GM19023 (cell line): ENCODE measurements around the gene FBXO45.
"Not testable (repeated sequence)": the region's sequence is repeated elsewhere in the genome, so short reads cannot be mapped to it uniquely, and the experiment has no call there.

Experiments
- ATAC-seq: cut with Tn5 transposase; IDR thresholded peaks from one replicate; pipeline ENCODE4 v1.9.1; 2021; ENCODE audit warnings: mild to moderate bottlenecking, moderate library complexity; ENCODE audit not compliant: unreplicated experiment

The FBXO45 gene, protein sequence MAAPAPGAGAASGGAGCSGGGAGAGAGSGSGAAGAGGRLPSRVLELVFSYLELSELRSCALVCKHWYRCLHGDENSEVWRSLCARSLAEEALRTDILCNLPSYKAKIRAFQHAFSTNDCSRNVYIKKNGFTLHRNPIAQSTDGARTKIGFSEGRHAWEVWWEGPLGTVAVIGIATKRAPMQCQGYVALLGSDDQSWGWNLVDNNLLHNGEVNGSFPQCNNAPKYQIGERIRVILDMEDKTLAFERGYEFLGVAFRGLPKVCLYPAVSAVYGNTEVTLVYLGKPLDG

DNA sequence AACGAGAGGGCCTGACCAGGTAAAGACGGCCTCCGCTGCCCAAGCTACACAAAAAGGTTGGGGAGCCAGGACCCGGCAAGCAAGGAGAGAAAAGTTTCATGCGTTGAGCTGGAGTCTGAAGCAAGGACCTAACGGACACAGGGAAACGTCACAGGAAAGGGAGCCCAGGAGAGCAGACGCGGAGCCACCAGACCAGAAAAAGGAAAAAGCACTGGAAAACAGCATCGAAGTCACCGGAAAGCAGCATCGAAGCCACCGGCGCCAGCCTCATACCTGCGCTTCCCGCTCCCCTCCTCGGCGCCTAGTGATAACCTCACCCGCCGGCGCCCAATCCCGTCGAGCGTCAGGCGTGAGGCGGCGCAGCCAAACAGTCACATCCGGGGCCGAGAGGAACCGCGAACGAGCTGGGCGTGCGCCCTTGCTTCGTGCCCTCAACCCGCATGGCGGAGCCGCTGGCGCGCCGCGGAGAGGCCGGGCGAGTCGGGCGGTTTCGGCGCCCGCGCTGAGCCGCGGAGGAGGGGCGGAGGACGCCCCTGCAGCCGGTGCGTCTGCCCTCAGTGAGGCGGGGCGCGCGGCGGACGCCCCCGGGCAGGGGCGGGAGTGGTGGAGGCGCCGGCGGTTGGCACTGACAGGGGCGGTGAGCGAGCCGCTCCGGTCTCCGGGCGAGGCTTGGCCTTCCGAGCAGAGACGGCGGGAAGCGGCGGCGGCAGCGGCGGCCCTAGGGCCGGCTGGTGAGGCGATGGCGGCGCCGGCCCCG lies at the start of gene FBXO45, which contains the start of gene WDR53:
FBXO45 (plus strand) TSS at position 415 of the 757 bp plus-strand sequence; CDS start at position 740, 325 bp downstream.
WDR53 (minus strand) TSS at position 309 of the 757 bp plus-strand sequence. CDS start 7,079 bp downstream, outside the sequence.
- ATAC-seq = peak; percentile 94

DNA sequence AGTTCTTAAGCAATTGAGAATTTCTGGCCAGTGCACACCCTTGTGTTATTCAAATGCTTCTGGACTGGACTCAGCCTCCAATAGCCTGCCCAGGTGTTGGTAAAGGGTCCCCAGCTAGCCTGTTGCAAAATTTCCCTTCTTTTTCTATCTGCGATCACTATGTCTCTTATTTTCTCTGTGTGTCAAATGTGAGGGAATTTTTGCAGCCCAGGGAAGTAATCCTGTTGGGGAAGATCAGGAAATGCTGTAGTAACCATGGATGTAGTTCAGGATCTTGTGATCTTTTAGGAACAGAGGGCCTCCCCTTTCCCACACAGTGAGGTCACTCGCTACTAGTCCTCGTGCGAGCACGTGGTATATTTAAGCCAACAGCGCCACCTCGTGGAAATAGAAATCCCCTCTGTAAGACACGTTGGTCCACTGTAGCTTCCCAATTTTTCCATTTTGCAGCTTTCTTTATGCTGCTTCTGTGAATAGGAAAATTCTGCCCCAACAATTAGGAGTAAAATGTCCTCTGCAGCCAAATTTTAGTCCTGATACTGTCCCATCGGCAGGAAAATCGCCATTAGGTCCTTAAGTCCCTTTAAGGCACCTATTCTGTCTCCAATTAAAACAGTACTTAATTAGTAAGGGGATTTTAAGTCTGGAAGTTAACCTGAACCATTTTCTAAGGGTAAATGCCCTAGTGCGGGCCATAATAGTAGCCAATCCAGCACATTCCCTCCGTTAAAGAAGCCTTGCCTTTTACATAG lies 49.3 kb upstream of the FBXO45 start:
- ATAC-seq = no peak

DNA sequence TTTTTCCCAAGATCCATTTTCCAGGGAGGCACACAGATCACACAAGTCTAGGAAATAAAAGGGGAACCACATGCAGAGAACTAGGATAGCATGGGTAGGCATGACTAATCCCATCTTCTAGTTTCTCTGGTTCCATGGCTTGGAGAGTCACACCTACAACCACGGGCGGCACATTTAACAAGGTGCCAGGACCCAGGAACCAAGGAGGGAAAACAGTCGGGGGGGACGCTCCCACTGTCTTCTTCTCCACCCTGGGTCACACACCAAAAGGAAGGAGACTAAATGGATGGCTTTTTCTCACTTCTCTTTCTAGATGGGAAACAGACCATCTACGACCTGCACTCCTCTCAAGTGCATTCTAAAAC lies 48.8 kb upstream of the FBXO45 start:
- no peak for ATAC-seq

DNA sequence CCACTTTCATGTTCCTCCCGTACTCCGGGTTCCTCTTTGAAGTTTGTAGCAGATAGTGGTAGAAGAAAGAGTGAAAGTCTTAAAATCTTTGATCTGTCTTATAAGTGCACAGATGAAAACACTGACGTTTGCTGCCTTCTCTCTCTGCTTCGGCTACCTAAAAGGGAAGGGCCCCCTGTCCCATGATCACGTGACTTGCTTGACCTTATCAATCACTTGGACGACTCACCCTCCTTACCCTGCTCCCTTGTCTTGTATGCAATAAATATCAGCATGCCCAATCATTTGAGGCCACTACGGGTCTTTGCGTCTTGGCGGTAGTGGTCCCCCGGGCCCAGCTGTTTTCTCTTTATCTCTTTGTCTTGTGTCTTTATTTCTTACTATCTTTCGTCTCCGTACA lies 47.2 kb upstream of the FBXO45 start:
- not testable (repeated sequence) for ATAC-seq

DNA sequence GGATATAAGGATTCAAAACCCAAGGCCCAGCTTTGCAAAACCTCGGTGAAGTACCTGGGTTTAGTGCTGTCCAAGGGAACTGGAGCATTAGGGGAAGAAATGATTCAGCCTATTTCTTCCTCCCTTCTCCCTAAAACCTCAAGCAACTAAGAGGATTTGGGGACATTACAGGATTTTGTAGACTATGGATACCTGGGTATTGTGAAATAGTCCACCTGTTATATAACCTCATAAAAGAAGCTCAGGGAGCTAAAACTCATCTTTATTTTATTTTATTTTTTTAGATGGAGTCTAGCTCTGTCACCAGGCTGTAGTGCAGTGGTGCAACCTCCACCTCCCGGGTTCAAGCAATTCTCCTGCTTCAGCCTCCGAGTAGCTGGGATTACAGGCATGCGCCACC lies 44.6 kb upstream of the FBXO45 start:
- ATAC-seq = no peak

DNA sequence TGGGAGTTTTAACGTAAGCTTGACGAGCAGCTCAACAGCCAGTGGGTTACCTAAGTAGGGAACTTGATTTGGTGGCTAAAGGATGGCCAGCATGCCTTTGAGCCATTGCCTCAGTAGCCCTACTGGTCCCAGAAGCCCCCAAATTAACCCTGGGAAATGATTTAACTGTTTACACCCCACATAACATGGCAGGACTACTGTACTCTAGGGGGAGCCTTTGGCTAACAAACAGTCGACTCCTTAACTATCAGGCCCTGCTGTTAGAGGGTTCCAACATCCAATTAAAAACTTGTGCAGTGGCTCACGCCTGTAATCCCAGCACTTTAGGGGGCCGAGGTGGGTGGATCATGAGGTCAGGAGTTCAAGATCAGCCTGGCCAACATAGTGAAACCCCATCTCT lies 43.9 kb upstream of the FBXO45 start:
- no peak for ATAC-seq

DNA sequence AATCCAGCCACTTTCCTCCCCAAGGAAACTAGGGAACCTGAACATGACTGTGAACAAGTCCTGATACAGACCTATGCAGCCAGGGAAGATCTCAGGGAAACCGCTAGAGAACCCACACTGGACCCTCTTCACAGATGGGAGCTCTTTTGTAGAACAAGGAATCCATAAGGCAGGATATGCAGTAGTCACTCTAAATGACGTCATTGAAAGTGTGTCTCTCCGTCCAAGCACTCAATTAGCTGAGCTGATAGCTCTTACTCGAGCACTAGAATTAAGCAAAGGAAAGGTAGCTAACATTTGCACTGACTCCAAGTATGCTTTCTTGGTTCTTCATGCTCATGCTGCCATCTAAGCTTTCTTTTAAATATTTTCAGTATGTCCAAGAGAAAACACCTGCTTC lies 43.3 kb upstream of the FBXO45 start:
- ATAC-seq = no peak

DNA sequence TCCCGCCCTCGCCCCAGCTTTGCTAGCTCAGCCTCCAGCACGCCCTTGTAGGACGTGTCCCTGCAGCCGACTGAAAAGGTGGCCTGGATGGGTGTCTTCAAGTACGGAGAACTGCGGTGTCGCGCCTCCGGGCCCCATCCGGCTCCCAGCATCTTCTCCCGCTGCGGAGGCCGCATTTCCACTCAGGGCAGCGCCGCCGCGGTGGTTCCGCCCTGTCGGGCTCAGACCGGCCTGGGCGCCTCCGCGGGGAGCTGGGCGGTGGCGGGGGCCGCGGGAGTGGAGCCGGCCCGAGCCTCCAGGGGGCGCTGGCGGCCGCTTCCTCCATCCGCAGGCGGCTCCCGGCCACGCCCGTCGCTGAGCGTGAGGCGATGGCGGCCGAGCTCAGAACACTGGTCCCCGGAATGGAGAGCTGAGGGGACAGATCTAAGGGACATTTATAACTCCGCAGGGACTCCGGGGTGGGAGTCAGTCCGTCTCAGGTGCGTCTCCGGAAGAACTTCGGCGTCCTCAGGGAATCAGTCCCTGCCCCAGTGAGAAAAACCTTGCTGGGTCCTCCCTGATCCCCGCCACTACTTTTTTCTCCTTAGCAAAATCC lies 39.7 kb upstream of the FBXO45 start:
- ATAC-seq = peak; percentile 64

DNA sequence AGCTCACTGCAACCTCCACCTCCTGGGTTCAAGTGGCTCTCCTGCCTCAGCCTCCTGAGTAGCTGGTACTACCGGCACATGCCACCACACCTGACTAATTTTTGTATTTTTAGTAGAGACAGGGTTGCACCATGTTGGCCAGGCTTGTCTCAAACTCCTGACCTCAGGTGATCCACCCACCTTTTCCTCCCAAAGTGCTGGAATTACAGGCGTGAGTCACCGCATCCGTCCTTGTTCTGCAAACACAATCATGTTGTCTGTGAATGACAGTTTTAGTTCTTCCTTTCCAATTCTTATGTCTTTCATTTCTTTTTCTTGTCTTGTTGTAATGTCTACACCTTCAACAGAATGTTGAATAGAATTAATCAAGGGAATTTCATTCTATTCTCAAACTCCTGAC lies 37.0 kb upstream of the FBXO45 start:
- no peak for ATAC-seq

DNA sequence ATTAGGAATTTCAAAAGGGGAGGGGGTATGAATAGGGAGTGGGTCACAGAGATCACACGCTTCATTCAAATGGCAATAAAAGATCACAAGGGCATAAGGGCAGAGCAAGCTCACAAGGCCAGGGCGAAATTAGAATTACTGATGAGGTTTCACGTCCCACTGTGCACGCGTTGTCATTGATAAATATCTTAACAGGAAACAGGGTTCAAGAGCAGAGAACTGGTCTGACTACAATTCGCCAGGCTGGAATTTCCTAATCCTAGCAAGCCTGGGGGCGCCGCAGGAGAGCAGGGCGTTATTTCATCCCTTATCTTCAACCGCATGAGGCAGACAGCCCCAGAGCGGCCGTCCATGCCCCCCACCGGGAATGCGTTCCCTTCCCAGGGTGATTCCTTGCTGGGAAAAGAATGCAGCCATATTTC lies 35.2 kb upstream of the FBXO45 start:
- ATAC-seq = no peak

DNA sequence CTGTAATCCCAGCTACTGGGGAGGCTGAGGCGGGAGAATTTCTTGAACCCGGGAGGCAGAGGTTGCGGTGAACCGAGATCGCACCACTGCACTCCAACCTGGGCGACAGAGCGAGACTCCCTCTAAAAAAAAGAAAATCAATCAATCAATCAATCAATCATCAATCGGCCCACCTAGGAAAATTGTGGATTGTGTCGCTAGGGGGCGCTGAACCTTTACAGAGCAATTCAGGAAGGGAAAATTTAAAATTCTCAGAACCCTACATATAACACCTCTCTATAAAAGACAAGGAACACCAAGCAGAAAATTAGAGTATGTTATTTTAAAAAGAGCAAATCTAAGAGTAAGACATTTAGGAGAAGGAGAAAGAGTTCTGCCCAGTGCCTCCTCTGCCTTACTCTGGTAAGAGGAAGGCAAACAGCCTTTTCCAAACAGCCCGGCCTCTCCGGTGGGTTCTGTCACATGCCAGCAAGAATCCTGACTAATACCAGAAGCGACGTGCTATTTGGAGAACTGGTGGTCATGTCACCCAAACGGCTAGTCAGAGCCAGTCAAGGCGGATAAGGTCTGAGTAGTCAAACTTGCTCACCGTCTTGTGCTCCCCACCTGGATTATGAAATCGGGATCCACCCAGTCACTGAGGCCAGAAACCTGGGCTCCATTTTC lies 31.0 kb upstream of the FBXO45 start:
- ATAC-seq = no peak

DNA sequence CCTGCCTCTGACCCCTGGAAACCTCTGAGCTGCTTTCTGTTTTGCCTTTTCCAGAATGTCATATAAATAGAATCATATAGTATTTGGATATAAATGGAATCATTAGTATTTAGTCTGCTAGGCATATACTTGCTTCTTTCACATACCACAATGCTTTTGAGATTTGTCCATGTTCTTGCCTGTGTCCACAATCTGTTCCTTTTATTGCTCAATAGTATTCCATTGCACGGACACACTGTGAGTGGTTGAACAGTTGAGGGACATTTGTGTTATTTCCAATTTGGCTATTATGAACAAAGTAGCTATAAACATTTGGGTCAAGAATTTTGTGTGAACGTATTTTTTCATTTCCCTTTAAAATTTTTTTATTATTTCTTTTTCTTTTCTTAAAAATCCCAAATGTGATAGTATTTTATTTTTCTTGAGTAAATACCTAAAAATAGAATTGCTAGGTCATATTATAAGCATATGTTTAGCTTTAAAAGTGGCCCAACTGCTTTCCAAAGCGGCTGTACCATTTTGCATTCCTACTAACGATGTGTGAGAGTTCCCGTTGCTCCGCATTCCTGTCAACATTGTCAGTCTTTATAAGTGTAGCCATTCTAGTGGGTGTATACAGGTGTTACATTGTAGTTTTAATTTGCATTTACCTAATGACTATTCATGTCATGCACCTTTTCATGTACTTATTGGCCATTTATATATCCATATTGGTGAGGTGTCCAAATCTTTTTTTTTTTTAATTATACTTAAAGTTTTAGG lies 26.6 kb upstream of the FBXO45 start:
- no peak for ATAC-seq

DNA sequence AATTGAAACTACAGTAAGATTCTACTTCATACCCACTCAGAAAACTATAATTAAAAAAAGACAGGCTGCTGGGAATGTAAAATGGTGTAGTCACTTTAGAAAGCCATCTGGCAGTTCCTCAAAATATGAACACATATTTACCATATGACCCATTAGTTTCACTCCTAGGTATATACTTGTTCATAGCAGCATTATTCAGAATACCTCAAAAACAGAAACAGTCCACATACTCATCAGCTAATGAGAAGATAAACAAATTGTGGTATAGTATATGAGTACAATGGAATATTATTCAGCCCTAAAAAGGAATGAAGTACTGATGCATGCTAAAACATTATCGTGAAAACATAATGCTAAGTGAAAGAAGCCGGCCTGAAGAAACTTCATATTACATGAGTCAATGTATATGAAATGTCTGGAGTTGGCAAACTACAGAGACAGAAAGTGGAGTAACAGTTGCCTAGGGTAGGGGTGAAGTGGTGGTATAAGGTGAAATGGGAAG lies 23.9 kb upstream of the FBXO45 start:
- no peak for ATAC-seq

DNA sequence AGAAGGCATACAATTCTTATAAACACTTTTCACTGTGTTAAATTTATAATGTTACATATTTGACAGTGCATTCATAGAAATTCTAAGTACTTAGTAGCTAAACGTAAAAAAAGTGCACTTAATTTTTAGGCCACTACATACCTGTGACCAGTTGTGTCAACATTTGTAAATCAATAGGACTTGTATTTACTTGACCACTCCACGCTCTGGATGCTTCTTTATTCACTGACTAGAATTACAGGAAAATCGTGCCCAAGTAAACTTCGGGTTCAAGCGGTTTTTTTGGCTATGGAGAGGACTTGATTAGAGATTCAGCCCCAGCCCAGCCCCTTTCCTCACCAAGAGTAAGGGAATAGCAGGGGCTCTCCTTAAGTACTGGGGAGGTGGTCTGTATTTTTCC lies 21.9 kb upstream of the FBXO45 start:
- no peak for ATAC-seq

DNA sequence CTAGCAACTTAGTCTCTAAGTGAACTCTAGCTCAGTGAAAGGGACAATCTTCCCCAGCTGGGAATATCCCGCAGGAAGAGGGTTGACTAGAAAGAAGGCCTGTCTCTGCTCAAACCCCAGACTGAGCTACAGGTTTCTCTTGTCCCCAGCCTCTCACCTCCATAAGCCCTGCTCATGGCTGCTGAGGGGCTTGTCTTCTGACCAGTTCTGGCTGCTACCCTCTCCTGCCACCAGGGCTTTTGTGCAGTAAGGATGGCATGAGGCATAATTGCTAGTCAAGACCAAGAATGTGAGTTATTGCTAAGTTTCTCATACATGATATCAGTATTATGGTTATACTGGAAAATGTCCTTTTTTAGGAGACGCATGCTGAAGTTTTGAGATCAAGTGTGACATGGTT lies 21.4 kb upstream of the FBXO45 start:
- no peak for ATAC-seq

DNA sequence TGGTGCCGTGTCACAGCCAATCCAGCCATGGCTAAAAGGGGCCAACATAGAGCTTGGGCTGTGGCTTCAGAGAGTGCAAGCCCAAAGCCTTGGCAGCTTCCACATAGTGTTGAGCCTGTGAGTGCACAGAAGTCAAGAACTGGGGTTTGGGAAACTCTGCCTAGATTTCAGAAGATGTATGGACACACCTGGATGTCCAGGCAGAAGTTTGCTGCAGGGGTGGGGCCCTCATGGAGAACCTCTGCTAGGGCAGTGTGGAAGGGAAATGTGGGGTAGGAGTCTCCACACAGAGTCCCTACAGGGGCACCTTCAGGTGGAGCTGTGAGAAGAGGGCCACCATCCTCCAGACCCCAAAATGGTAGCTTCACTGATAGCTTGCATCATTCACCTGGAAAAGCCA lies 19.1 kb upstream of the FBXO45 start:
- not testable (repeated sequence) for ATAC-seq

DNA sequence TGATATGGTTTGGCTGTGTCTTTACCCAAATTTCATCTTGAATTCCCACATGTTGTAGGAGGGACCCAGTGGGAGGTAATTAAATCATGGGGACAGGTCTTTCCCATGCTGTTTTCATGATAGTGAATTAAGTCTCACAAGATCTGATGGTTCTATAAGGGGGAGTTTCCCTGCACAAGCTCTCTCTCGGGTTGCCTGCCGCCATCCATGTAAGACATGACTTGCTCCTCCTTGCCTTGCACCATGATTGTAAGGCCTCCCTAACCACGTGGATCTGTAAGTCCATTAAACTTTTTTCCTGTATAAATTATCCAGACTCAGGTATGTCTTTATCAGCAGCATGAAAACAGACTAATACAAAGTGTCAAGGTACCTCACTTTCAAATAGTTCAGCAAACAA lies 18.3 kb upstream of the FBXO45 start:
- ATAC-seq = not testable (repeated sequence)

DNA sequence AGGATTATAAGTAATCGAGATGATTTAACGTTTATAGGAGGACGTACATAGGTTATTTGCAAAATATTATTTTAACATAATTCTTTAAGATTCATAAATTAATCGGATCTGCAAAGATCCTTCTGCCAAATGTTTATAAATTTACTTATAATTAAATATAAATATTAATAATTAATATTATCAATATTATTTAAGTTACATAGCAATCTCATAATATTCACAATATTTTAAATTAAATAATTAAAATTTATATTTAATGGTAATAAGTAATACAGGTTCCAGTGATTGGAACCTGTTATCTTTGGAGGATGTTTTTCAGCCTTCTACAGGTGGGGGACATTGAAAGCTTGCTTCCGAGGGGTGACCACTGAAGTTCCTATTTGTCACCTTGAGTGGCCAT lies 16.2 kb upstream of the FBXO45 start:
- no peak for ATAC-seq

DNA sequence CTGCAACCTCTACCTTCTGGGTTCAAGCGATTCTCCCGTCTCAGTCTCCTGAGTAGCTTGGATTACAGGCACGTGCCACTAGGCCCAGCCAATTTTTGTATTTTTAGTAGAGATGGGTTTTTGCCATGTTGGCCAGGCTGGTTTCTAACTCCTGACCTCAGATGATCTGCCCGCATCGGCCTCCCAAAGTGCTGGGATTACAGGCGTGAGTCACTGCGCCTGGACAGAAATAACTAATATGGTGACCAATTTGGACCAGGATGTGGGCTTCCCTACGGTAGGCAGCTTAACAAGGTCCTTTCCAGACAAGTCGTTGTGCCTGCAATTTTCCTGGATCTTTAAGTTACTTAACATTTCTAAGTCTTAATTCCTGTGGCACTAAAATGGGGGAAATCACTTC lies 14.9 kb upstream of the FBXO45 start:
- ATAC-seq = no peak

DNA sequence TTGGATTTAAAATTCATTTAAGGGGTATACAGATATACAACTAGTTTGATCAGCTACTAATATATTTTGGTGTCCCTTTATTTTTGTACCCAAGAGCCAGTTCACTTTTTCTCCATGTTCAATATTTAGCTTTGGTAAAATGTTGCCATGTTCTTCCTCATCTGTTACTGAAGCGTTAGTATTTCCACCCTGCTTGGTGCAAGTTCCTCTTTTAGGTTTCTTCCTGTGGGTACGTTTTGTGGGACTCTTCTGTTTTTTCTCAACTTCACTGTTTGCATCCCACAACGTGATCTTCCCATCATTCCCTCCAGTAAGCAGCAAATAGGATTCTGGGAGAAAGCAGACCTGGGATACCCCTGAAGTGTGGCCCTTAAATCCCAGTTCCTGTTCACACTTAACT lies 14.3 kb upstream of the FBXO45 start:
- ATAC-seq = no peak
